ENCODE results near the gene LRMDA.

Gene LRMDA

DNA sequence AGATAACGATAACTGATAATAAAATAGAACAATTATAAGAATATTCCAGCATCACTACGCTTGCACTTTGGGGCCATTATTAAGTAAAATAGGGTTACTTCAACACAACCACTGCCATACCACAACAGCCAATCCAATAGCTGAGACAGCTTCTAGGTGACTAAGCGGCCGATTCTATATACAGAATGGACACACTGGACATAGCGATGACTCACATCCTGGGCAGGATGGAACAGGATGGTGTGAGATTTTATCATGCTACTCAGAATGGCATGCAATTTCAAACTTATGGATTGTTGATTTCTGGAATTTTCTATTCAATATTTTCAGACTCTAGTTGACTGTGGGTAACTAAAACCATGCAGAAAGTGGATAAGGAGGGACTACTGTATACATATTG, 920.9 kb downstream of the LRMDA start:
- CTCF ChIA-PET = no interaction called here
- no peak for TF ChIP-seq SP7 (tag by site-specific recombination; IDR thresholded peaks at IDR 0.05)
- TF ChIP-seq, protein P1, sequence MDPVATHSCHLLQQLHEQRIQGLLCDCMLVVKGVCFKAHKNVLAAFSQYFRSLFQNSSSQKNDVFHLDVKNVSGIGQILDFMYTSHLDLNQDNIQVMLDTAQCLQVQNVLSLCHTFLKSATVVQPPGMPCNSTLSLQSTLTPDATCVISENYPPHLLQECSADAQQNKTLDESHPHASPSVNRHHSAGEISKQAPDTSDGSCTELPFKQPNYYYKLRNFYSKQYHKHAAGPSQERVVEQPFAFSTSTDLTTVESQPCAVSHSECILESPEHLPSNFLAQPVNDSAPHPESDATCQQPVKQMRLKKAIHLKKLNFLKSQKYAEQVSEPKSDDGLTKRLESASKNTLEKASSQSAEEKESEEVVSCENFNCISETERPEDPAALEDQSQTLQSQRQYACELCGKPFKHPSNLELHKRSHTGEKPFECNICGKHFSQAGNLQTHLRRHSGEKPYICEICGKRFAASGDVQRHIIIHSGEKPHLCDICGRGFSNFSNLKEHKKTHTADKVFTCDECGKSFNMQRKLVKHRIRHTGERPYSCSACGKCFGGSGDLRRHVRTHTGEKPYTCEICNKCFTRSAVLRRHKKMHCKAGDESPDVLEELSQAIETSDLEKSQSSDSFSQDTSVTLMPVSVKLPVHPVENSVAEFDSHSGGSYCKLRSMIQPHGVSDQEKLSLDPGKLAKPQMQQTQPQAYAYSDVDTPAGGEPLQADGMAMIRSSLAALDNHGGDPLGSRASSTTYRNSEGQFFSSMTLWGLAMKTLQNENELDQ (tag by site-specific recombination; IDR thresholded peaks at IDR 0.05; ENCODE audit: low read depth) = no peak
- TF ChIP-seq, protein P2, sequence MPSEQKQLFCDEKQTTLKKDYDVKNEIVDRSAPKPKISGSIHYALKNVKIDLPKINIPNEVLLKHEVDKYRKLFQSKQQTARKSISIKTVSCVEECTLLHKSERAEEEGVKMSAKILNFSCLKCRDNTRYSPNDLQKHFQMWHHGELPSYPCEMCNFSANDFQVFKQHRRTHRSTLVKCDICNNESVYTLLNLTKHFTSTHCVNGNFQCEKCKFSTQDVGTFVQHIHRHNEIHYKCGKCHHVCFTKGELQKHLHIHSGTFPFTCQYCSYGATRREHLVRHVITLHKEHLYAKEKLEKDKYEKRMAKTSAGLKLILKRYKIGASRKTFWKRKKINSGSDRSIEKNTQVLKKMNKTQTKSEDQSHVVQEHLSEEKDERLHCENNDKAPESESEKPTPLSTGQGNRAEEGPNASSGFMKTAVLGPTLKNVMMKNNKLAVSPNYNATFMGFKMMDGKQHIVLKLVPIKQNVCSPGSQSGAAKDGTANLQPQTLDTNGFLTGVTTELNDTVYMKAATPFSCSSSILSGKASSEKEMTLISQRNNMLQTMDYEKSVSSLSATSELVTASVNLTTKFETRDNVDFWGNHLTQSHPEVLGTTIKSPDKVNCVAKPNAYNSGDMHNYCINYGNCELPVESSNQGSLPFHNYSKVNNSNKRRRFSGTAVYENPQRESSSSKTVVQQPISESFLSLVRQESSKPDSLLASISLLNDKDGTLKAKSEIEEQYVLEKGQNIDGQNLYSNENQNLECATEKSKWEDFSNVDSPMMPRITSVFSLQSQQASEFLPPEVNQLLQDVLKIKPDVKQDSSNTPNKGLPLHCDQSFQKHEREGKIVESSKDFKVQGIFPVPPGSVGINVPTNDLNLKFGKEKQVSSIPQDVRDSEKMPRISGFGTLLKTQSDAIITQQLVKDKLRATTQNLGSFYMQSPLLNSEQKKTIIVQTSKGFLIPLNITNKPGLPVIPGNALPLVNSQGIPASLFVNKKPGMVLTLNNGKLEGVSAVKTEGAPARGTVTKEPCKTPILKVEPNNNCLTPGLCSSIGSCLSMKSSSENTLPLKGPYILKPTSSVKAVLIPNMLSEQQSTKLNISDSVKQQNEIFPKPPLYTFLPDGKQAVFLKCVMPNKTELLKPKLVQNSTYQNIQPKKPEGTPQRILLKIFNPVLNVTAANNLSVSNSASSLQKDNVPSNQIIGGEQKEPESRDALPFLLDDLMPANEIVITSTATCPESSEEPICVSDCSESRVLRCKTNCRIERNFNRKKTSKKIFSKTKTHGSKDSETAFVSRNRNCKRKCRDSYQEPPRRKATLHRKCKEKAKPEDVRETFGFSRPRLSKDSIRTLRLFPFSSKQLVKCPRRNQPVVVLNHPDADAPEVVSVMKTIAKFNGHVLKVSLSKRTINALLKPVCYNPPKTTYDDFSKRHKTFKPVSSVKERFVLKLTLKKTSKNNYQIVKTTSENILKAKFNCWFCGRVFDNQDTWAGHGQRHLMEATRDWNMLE (tag by site-specific recombination; conservative IDR thresholded peaks at IDR 0.05; ENCODE audit: low read depth) = no peak
- no peak for TF ChIP-seq ZNF132 (tag by site-specific recombination; IDR thresholded peaks at IDR 0.05; ENCODE audit: borderline replicate concordance)
- TF ChIP-seq IKZF3 (tag by site-specific recombination; IDR thresholded peaks at IDR 0.05) = no peak
- TF ChIP-seq, protein P3, sequence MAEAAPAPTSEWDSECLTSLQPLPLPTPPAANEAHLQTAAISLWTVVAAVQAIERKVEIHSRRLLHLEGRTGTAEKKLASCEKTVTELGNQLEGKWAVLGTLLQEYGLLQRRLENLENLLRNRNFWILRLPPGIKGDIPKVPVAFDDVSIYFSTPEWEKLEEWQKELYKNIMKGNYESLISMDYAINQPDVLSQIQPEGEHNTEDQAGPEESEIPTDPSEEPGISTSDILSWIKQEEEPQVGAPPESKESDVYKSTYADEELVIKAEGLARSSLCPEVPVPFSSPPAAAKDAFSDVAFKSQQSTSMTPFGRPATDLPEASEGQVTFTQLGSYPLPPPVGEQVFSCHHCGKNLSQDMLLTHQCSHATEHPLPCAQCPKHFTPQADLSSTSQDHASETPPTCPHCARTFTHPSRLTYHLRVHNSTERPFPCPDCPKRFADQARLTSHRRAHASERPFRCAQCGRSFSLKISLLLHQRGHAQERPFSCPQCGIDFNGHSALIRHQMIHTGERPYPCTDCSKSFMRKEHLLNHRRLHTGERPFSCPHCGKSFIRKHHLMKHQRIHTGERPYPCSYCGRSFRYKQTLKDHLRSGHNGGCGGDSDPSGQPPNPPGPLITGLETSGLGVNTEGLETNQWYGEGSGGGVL (tag by site-specific recombination; IDR thresholded peaks at IDR 0.05) = no peak
- no peaks in the 10 kb centered on the region for H3K9me3 ChIP-seq (ENCODE audit: control insufficient read depth, insufficient read depth, low read depth, low read length)
- H3K4me1 ChIP-seq (ENCODE audit: control insufficient read depth, insufficient read depth, low read length) = peaks cover 2% of the 10 kb centered on the region
- H3K4me3 ChIP-seq (ENCODE audit: low read depth, low read length) = no peak overlapping the region
- H3K27ac ChIP-seq (ENCODE audit: extremely low read depth, low read depth, low read length) = no peak overlapping the region
- POLR2A ChIA-PET = no interaction called here
- H3K36me3 ChIP-seq (ENCODE audit: control insufficient read depth in 2 of 2, insufficient read depth in 1 of 2, low read length in 2 of 2) = no peaks in the 10 kb centered on the region

GRCh38 chr10:76353237-76353851, 921.9 kb downstream of the LRMDA start:
- TF ChIP-seq ZNF354C (tag by site-specific recombination; IDR thresholded peaks at IDR 0.05; ENCODE audit: borderline replicate concordance, low read depth) (no peak), TRIM28 (IDR thresholded peaks at IDR 0.05; ENCODE audit: borderline replicate concordance, low read length) (no peak), ZNF157 (tag by site-specific recombination; IDR thresholded peaks at IDR 0.05) (no peak), ZNF596 (tag by site-specific recombination; IDR thresholded peaks at IDR 0.05) (no peak), ZNF169 (tag by site-specific recombination; IDR thresholded peaks at IDR 0.05) (no peak), ZNF626 (tag by site-specific recombination; IDR thresholded peaks at IDR 0.05) (no peak), GLIS1 (tag by site-specific recombination; IDR thresholded peaks at IDR 0.05) (no peak), HOXA7 (CRISPR knock-in tag; IDR thresholded peaks at IDR 0.05; ENCODE audit: borderline replicate concordance) (no peak)
- TF ChIP-seq, protein P4, sequence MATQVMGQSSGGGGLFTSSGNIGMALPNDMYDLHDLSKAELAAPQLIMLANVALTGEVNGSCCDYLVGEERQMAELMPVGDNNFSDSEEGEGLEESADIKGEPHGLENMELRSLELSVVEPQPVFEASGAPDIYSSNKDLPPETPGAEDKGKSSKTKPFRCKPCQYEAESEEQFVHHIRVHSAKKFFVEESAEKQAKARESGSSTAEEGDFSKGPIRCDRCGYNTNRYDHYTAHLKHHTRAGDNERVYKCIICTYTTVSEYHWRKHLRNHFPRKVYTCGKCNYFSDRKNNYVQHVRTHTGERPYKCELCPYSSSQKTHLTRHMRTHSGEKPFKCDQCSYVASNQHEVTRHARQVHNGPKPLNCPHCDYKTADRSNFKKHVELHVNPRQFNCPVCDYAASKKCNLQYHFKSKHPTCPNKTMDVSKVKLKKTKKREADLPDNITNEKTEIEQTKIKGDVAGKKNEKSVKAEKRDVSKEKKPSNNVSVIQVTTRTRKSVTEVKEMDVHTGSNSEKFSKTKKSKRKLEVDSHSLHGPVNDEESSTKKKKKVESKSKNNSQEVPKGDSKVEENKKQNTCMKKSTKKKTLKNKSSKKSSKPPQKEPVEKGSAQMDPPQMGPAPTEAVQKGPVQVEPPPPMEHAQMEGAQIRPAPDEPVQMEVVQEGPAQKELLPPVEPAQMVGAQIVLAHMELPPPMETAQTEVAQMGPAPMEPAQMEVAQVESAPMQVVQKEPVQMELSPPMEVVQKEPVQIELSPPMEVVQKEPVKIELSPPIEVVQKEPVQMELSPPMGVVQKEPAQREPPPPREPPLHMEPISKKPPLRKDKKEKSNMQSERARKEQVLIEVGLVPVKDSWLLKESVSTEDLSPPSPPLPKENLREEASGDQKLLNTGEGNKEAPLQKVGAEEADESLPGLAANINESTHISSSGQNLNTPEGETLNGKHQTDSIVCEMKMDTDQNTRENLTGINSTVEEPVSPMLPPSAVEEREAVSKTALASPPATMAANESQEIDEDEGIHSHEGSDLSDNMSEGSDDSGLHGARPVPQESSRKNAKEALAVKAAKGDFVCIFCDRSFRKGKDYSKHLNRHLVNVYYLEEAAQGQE (tag by site-specific recombination; IDR thresholded peaks at IDR 0.05) = no peak
- TF ChIP-seq, protein P5, sequence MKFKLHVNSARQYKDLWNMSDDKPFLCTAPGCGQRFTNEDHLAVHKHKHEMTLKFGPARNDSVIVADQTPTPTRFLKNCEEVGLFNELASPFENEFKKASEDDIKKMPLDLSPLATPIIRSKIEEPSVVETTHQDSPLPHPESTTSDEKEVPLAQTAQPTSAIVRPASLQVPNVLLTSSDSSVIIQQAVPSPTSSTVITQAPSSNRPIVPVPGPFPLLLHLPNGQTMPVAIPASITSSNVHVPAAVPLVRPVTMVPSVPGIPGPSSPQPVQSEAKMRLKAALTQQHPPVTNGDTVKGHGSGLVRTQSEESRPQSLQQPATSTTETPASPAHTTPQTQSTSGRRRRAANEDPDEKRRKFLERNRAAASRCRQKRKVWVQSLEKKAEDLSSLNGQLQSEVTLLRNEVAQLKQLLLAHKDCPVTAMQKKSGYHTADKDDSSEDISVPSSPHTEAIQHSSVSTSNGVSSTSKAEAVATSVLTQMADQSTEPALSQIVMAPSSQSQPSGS (tag by site-specific recombination; IDR thresholded peaks at IDR 0.05; ENCODE audit: low read depth) = no peak
- Histone ChIP-seq H3K36me3 (ENCODE audit: control insufficient read depth in 2 of 2, insufficient read depth in 1 of 2, low read length in 2 of 2) (no peaks in the 10 kb centered on the region), H3K9me3 (ENCODE audit: control insufficient read depth, insufficient read depth, low read depth, low read length) (no peaks in the 10 kb centered on the region), H3K4me1 (ENCODE audit: control insufficient read depth, insufficient read depth, low read length) (peaks cover 2% of the 10 kb centered on the region), H3K27ac (ENCODE audit: extremely low read depth, low read depth, low read length) (no peak overlapping the region), H3K4me3 (ENCODE audit: low read depth, low read length) (no peak overlapping the region)
- CTCF ChIA-PET = interaction anchor here (0.6 kb wide), 1 partner anchor 213 kb away, joined by 3 read pairs; no protein-coding TSS in a partner anchor
- POLR2A ChIA-PET = no interaction called here
